HAP-1 (cell line): ENCODE data around the gene SPATA9.

Experiments
- DNase-seq, 2 experiments: peaks; one replicate each; pipeline ENCODE4 v3.0.0-alpha.2; 2016 to 2020; ENCODE audit warnings: low spot score in 2 of 2
- H3K27me3 ChIP-seq: fragments of 250-450 bp; sonication (Bioruptor Pico); 2 replicates; pipeline ENCODE4 v1.5.1; 2020; ENCODE audit warnings: low read depth, mild to moderate bottlenecking, moderate library complexity
- H3K36me3 ChIP-seq: fragments of 250-450 bp; sonication (Bioruptor Pico); replicated peaks from 2 replicates; pipeline ENCODE4 v1.5.1; 2020; ENCODE audit warnings: mild to moderate bottlenecking
- H3K4me1 ChIP-seq: fragments of 250-450 bp; sonication (Bioruptor Pico); 2 replicates; pipeline ENCODE4 v1.5.1; 2020; ENCODE audit warnings: mild to moderate bottlenecking
- H3K4me3 ChIP-seq: fragments of 250-450 bp; sonication (Bioruptor Pico); 2 replicates; pipeline ENCODE4 v1.5.1; 2020; ENCODE audit warnings: mild to moderate bottlenecking, moderate library complexity
- H3K9me3 ChIP-seq: fragments of 250-450 bp; sonication (Bioruptor Pico); 2 replicates; pipeline ENCODE4 v1.5.1; 2020; ENCODE audit warnings: mild to moderate bottlenecking, moderate library complexity
- in situ Hi-C: fragments of 300-500 bp; cut with MboI; formaldehyde crosslinking; loops from 3 replicates; pipeline ENCODE4 v1.14.3; 2020; ENCODE audit warnings: low sequenced_read_pairs, inconsistent platforms, mixed read lengths

SPATA9 gene

GRCh38 chr5:95684361-95684760 lies 1.6 kb upstream of the SPATA9 start:
- peaks cover 3% of the 10 kb centered on the region for H3K27me3 ChIP-seq
- H3K9me3 ChIP-seq = no peaks in the 10 kb centered on the region
- no peaks in the 10 kb centered on the region for H3K4me1 ChIP-seq
- in situ Hi-C loops = no loop called here
- no peak for DNase-seq
- no peak overlapping the region for H3K4me3 ChIP-seq
- no peaks in the 10 kb centered on the region for H3K36me3 ChIP-seq

- DNase-seq = no peak
- in situ Hi-C loops = no loop called here
Observed at GRCh38 chr5:95673081-95673480, 9.7 kb downstream of the SPATA9 start.

GRCh38 chr5:95672641-95673040 lies 10.2 kb downstream of the SPATA9 start:
- Histone ChIP-seq H3K9me3 (no peaks in the 10 kb centered on the region; the same call in 1 of the 2 replicates), H3K4me1 (no peaks in the 10 kb centered on the region), H3K4me3 (no peak overlapping the region), H3K36me3 (no peaks in the 10 kb centered on the region), H3K27me3 (no peaks in the 10 kb centered on the region)
- in situ Hi-C loops = no loop called here
- no peak for DNase-seq

More at GRCh38 chr5:95673081-95673480, 9.7 kb downstream of the SPATA9 start:
- H3K4me3 ChIP-seq = no peak overlapping the region
- no peaks in the 10 kb centered on the region for H3K4me1 ChIP-seq
- H3K9me3 ChIP-seq = no peaks in the 10 kb centered on the region; the same call in 1 of the 2 replicates
- H3K36me3 ChIP-seq = no peaks in the 10 kb centered on the region
- H3K27me3 ChIP-seq = no peaks in the 10 kb centered on the region

DNA sequence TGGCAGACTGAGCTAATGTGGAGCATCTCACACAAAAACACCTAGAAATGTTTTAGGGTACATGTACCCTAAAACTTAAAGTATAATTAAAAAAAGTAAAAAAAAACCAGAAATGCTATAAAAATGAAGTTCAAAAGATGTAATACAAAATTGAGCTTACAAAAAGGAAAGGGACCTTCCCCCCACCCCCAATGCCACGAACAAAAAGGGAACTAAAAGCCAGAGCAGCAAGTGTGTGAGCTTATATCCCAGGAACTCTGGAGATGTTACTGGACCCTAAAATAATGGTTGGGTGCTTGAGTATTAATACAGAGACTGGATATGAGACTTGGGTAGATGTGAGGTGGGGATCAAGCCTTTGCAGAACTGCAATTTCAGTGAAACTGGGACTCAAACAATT lies 11.0 kb downstream of the SPATA9 start:
- H3K9me3 ChIP-seq = no peaks in the 10 kb centered on the region; the same call in 1 of the 2 replicates
- no peak overlapping the region for H3K4me3 ChIP-seq
- no peaks in the 10 kb centered on the region for H3K4me1 ChIP-seq
- in situ Hi-C loops = no loop called here
- DNase-seq = no peak
- no peaks in the 10 kb centered on the region for H3K36me3 ChIP-seq
- no peaks in the 10 kb centered on the region for H3K27me3 ChIP-seq

DNA sequence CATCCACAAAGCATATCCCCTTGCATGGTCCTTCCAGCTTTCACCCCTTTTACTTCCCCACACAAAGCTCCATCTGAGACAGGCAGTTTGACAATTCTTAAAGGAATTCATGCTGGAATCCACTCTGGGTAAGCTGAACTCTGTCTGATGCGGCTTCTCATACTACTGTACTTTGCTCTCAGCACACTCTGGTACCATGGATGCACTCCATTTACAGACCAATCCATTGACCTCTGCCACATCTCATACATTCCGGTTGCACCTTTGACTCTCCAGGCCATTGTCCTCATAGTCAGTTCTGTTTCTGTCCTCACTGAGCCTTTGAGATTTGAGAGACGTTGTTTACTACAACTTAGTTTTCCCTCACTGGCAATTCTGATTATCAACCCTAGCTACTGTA lies 12.2 kb downstream of the SPATA9 start:
- DNase-seq = no peak
- in situ Hi-C loops = no loop called here
- Histone ChIP-seq H3K9me3 (no peaks in the 10 kb centered on the region; the same call in 1 of the 2 replicates), H3K4me3 (no peak overlapping the region), H3K36me3 (no peaks in the 10 kb centered on the region), H3K27me3 (no peaks in the 10 kb centered on the region), H3K4me1 (no peaks in the 10 kb centered on the region)

DNA sequence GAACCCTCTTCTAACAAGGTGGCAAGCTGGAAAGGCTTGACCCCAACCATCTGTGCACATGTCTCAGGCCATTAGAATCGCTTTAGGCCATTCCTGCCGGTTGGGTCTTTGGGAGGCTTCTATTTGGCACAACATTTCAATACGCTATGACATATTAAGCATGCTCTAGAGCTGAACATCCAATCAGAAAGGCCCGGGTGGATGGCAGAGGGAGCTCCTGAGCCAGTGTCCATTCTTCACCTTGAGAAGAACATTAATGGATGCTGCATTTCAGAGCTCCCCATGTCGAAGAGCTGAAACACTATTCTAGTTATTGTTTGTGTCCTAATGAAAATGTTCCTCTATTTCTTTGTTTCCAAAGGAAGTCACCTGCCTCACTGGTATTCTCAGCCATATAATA lies 12.8 kb downstream of the SPATA9 start:
- H3K9me3 ChIP-seq = no peaks in the 10 kb centered on the region; the same call in 1 of the 2 replicates
- H3K27me3 ChIP-seq = no peaks in the 10 kb centered on the region
- in situ Hi-C loops = no loop called here
- H3K4me1 ChIP-seq = no peaks in the 10 kb centered on the region
- no peak overlapping the region for H3K4me3 ChIP-seq
- no peaks in the 10 kb centered on the region for H3K36me3 ChIP-seq
- no peak for DNase-seq

GRCh38 chr5:95669540-95669939 lies 13.3 kb downstream of the SPATA9 start:
- in situ Hi-C loops = no loop called here
- Histone ChIP-seq H3K4me1 (no peaks in the 10 kb centered on the region), H3K27me3 (no peaks in the 10 kb centered on the region), H3K9me3 (no peaks in the 10 kb centered on the region; the same call in 1 of the 2 replicates), H3K4me3 (no peak overlapping the region), H3K36me3 (no peaks in the 10 kb centered on the region)
- no peak for DNase-seq

DNA sequence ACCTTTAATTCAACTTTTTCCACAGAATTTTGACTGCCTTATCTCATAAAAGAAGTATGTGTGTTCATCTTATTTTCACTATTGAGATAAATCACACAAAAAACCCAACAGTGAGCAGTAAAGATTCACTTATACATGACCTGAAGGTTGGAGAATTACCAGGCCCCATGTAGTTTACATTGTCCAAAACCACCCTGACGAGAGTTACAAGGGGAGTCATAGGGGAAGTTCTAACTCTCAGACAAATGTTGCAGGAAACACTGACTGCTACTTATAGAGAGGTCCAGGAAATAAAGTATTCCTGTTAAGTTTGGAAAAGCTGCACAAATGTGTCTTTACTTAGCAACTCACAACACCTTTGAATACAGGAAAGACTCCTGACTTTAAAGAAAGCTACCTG lies 14.1 kb downstream of the SPATA9 start:
- Histone ChIP-seq H3K36me3 (no peaks in the 10 kb centered on the region), H3K4me3 (no peak overlapping the region), H3K9me3 (no peaks in the 10 kb centered on the region; the same call in 1 of the 2 replicates), H3K4me1 (no peaks in the 10 kb centered on the region), H3K27me3 (no peaks in the 10 kb centered on the region)
- in situ Hi-C loops = no loop called here
- no peak for DNase-seq

- DNase-seq = no peak
- no peak overlapping the region for H3K4me3 ChIP-seq
- H3K36me3 ChIP-seq = no peaks in the 10 kb centered on the region
- H3K4me1 ChIP-seq = no peaks in the 10 kb centered on the region
- in situ Hi-C loops = no loop called here
- no peaks in the 10 kb centered on the region; the same call in 1 of the 2 replicates for H3K9me3 ChIP-seq
- H3K27me3 ChIP-seq = no peaks in the 10 kb centered on the region
Observed at GRCh38 chr5:95668216-95668615, 14.6 kb downstream of the SPATA9 start.

GRCh38 chr5:95667678-95668077 lies 15.1 kb downstream of the SPATA9 start:
- Histone ChIP-seq H3K27me3 (no peaks in the 10 kb centered on the region), H3K4me3 (no peak overlapping the region), H3K9me3 (no peaks in the 10 kb centered on the region; the same call in 1 of the 2 replicates), H3K4me1 (no peaks in the 10 kb centered on the region), H3K36me3 (no peaks in the 10 kb centered on the region)
- in situ Hi-C loops = no loop called here
- no peak for DNase-seq

GRCh38 chr5:95667061-95667618 lies 15.7 kb downstream of the SPATA9 start:
- H3K9me3 ChIP-seq = no peaks in the 10 kb centered on the region; the same call in 1 of the 2 replicates
- no peaks in the 10 kb centered on the region for H3K4me1 ChIP-seq
- no peaks in the 10 kb centered on the region for H3K36me3 ChIP-seq
- in situ Hi-C loops = no loop called here
- DNase-seq = no peak
- H3K4me3 ChIP-seq = no peak overlapping the region
- no peaks in the 10 kb centered on the region for H3K27me3 ChIP-seq

DNA sequence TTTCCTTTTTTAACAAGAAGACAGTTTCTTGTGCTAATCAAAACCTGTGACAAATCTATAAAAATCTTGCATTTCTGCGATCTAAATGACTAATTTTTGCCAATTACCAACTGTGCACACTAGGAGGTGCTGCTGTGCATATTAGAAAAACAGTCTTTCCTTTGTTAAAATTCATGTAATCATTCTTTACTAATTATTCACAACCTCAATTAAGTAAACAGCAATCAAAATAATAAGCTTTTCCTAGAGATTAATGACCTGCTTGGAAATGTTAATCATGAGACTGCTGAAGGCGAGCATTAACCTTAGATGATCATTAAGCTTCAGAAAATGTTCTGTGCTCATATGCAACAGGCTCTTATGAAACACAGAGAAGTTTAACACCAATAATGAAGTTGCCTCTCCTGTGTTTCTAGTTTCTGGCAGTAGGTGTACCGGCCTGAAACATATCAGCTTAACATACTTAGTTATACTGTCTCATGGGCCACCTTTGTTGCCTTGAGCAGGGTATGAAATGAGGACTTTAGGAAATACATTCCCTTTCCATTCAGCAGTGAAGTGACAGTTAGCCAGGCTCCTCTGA lies 18.5 kb downstream of the SPATA9 start:
- Histone ChIP-seq H3K9me3 (no peaks in the 10 kb centered on the region), H3K27me3 (no peaks in the 10 kb centered on the region), H3K36me3 (no peaks in the 10 kb centered on the region), H3K4me1 (peaks cover 8% of the 10 kb centered on the region), H3K4me3 (no peak overlapping the region)
- in situ Hi-C loops = no loop called here
- peak; percentile 31 to 53 for DNase-seq

- no peaks in the 10 kb centered on the region for H3K9me3 ChIP-seq
- no peaks in the 10 kb centered on the region for H3K27me3 ChIP-seq
- no peaks in the 10 kb centered on the region for H3K36me3 ChIP-seq
- in situ Hi-C loops = no loop called here
- H3K4me1 ChIP-seq = peaks cover 8% of the 10 kb centered on the region
- DNase-seq = no peak
- H3K4me3 ChIP-seq = no peak overlapping the region
Observed at GRCh38 chr5:95662946-95663345, 19.8 kb downstream of the SPATA9 start.

DNA sequence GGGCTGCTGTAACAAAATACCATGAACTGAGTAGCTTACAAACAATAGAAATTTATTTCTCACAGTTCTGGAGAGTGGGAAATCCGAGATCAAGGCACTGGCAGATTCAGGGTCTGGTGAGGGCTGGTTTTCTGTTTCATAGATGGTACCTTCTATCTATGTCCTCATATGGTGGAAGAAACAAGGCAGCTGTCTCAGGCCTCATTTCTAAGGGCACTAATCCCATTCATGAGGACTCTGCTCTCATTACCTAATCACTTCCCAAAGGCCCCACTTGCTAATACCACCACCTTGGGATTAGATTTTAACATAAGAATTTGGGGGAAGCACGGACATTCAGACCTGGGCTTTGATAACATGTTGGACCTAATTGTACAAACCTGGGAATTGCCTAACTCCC lies 22.7 kb downstream of the SPATA9 start:
- Histone ChIP-seq H3K36me3 (no peaks in the 10 kb centered on the region), H3K4me3 (no peak overlapping the region), H3K9me3 (no peaks in the 10 kb centered on the region), H3K27me3 (no peaks in the 10 kb centered on the region), H3K4me1 (peaks cover 8% of the 10 kb centered on the region)
- in situ Hi-C loops = no loop called here
- peak in 1 of 2 experiments; percentile 17 for DNase-seq
